ENCODE results near the gene TXNDC5.

DNA sequence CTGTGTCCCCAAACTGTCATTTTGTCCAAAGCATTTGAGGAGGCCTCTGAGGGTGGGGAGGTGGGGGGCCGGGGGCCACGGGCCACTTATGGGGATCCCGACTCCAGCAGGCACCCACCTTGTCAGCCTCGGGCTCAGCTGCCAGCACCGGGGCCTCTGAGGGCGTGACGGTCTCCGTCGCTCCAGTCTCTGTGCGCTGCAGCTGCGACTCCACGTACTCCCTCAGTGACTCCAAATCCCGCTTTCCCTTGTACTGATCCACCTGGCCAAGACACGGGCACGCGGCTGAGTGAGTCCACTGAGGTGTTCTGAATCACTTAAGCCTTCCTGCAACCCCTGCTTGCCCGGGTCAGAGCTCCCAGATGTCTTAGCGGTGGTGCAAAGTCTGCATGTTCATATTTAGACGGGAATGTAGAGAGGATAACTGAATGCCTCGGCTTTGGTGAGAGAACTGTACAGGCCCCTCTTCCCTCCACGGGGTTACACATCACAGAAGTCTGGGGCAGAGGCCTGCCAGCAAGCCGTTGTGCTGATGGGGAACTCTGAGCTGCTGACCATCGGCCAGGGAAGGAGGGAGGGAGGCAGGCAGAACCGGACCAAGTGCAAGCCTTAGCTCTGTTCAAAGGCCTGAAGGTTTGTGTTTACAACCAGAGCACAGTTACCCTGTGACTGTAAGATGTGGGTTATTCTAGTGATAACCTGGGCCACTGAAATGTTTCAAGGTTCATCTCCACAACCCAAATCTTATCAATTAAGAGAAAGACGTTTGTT lies 21.8 kb downstream of the TXNDC5 start:
- TF ChIP-seq EZH2phosphoT487 (IDR thresholded peaks at IDR 0.05; ENCODE audit: borderline replicate concordance), result no peak
- TF ChIP-seq, protein P1, sequence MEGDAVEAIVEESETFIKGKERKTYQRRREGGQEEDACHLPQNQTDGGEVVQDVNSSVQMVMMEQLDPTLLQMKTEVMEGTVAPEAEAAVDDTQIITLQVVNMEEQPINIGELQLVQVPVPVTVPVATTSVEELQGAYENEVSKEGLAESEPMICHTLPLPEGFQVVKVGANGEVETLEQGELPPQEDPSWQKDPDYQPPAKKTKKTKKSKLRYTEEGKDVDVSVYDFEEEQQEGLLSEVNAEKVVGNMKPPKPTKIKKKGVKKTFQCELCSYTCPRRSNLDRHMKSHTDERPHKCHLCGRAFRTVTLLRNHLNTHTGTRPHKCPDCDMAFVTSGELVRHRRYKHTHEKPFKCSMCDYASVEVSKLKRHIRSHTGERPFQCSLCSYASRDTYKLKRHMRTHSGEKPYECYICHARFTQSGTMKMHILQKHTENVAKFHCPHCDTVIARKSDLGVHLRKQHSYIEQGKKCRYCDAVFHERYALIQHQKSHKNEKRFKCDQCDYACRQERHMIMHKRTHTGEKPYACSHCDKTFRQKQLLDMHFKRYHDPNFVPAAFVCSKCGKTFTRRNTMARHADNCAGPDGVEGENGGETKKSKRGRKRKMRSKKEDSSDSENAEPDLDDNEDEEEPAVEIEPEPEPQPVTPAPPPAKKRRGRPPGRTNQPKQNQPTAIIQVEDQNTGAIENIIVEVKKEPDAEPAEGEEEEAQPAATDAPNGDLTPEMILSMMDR (IDR thresholded peaks at IDR 0.05 in 2 of 3, conservative IDR thresholded peaks at IDR 0.05 in 1 of 3; ENCODE audit: borderline replicate concordance in 1 of 3, insufficient read depth in 1 of 3, low read depth in 2 of 3, low read length in 2 of 3), result no peak
- TF ChIP-seq EZH2 (IDR thresholded peaks at IDR 0.05), result no peak
- TF ChIP-seq, protein P2, sequence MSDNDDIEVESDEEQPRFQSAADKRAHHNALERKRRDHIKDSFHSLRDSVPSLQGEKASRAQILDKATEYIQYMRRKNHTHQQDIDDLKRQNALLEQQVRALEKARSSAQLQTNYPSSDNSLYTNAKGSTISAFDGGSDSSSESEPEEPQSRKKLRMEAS (IDR thresholded peaks at IDR 0.05), result no peak
- TF ChIP-seq ZNF274 (IDR thresholded peaks at IDR 0.05; ENCODE audit: low read depth, low read length), result no peak
- no peak for TF ChIP-seq SP1 (IDR thresholded peaks at IDR 0.05; ENCODE audit: low read depth)
- no peak for TF ChIP-seq ZFX (IDR thresholded peaks at IDR 0.05)
- TF ChIP-seq, protein P3, sequence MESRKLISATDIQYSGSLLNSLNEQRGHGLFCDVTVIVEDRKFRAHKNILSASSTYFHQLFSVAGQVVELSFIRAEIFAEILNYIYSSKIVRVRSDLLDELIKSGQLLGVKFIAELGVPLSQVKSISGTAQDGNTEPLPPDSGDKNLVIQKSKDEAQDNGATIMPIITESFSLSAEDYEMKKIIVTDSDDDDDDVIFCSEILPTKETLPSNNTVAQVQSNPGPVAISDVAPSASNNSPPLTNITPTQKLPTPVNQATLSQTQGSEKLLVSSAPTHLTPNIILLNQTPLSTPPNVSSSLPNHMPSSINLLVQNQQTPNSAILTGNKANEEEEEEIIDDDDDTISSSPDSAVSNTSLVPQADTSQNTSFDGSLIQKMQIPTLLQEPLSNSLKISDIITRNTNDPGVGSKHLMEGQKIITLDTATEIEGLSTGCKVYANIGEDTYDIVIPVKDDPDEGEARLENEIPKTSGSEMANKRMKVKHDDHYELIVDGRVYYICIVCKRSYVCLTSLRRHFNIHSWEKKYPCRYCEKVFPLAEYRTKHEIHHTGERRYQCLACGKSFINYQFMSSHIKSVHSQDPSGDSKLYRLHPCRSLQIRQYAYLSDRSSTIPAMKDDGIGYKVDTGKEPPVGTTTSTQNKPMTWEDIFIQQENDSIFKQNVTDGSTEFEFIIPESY (IDR thresholded peaks at IDR 0.05; ENCODE audit: extremely low read depth, insufficient replicate concordance, low read length), result no peak
- no peak for TF ChIP-seq TCF7L2 (IDR thresholded peaks at IDR 0.05; ENCODE audit: borderline replicate concordance, extremely low read depth, insufficient read depth, insufficient read length)
- TF ChIP-seq, protein P4, sequence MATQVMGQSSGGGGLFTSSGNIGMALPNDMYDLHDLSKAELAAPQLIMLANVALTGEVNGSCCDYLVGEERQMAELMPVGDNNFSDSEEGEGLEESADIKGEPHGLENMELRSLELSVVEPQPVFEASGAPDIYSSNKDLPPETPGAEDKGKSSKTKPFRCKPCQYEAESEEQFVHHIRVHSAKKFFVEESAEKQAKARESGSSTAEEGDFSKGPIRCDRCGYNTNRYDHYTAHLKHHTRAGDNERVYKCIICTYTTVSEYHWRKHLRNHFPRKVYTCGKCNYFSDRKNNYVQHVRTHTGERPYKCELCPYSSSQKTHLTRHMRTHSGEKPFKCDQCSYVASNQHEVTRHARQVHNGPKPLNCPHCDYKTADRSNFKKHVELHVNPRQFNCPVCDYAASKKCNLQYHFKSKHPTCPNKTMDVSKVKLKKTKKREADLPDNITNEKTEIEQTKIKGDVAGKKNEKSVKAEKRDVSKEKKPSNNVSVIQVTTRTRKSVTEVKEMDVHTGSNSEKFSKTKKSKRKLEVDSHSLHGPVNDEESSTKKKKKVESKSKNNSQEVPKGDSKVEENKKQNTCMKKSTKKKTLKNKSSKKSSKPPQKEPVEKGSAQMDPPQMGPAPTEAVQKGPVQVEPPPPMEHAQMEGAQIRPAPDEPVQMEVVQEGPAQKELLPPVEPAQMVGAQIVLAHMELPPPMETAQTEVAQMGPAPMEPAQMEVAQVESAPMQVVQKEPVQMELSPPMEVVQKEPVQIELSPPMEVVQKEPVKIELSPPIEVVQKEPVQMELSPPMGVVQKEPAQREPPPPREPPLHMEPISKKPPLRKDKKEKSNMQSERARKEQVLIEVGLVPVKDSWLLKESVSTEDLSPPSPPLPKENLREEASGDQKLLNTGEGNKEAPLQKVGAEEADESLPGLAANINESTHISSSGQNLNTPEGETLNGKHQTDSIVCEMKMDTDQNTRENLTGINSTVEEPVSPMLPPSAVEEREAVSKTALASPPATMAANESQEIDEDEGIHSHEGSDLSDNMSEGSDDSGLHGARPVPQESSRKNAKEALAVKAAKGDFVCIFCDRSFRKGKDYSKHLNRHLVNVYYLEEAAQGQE (IDR thresholded peaks at IDR 0.05; ENCODE audit: low read depth), result no peak
- no peak for TF ChIP-seq POLR2A (IDR thresholded peaks at IDR 0.05; ENCODE audit: borderline replicate concordance, extremely low read depth, insufficient read depth, insufficient read length)
- no peak for TF ChIP-seq POLR2AphosphoS5 (IDR thresholded peaks at IDR 0.05; ENCODE audit: low read depth, low read length)
